Panc1 (cell line): Measurements from ENCODE around the gene SRD5A2.

ENCODE experiments used
- CTCF ChIP-seq: fragments of 450-650 bp; IDR thresholded peaks from 2 replicates; pipeline ENCODE4 v1.5.1; 2017; ENCODE audit warnings: mild to moderate bottlenecking
- POLR2AphosphoS5 ChIP-seq: IDR thresholded peaks from 2 replicates; pipeline ENCODE4 v1.6.1; 2012; ENCODE audit warnings: mild to moderate bottlenecking, low read depth, low read length, moderate library complexity
- REST ChIP-seq, 2 experiments: IDR thresholded peaks; 2 replicates each; pipeline ENCODE4 v1.6.1; 2011 to 2012; ENCODE audit warnings: low read depth in 2 of 2, control low read depth in 1 of 2, low read length in 1 of 2, mild to moderate bottlenecking in 1 of 2, moderate library complexity in 1 of 2; ENCODE audit not compliant: insufficient read depth in 1 of 2
- SIN3A ChIP-seq: IDR thresholded peaks from 2 replicates; pipeline ENCODE4 v1.6.1; 2012; ENCODE audit warnings: low read depth, mild to moderate bottlenecking, low read length, moderate library complexity, borderline replicate concordance; ENCODE audit not compliant: insufficient read depth
- TCF7L2 ChIP-seq: IDR thresholded peaks from 2 replicates; pipeline ENCODE4 v1.6.1; 2011; ENCODE audit warnings: mild to moderate bottlenecking, low read depth, low read length, inconsistent platforms

GRCh38 chr2:31558401-31559295, 22.1 kb downstream of the SRD5A2 start:
- no peak for TF ChIP-seq POLR2AphosphoS5
- TF ChIP-seq CTCF, result no peak
- no peak for TF ChIP-seq REST (IDR thresholded peaks at IDR 0.05; ENCODE audit: insufficient read depth in 1 of 2, low read depth in 2 of 2, low read length in 1 of 2)
- no peak for TF ChIP-seq TCF7L2
- no peak for TF ChIP-seq SIN3A
